GM13976 (cell line): ENCODE measurements around the gene KIFC3.

Experiments used
- DNase-seq: peaks from one replicate; pipeline ENCODE4 v3.0.0; 2012; ENCODE audit warnings: low spot score
- CTCF ChIP-seq: IDR thresholded peaks from 2 replicates; pipeline ENCODE4 v1.5.1; 2012; ENCODE audit warnings: borderline replicate concordance, mild to moderate bottlenecking; ENCODE audit not compliant: insufficient read depth; ENCODE audit errors: extremely low read depth, missing control alignments, control extremely low read depth
- in situ Hi-C: fragments of 300-500 bp; cut with MboI; formaldehyde crosslinking; loops from one replicate; pipeline ENCODE4 v1.12.0; 2022; ENCODE audit warnings: low sequenced_read_pairs, mixed read lengths, inconsistent platforms; ENCODE audit not compliant: unreplicated experiment

Gene KIFC3

GRCh38 chr16:57805176-57805575 is 2.9 kb upstream of the KIFC3 start:
- no peak for DNase-seq
- no peak for TF ChIP-seq CTCF
- in situ Hi-C loops: no loop called here

GRCh38 chr16:57804111-57804837 is 2.0 kb upstream of the KIFC3 start:
- no peak for TF ChIP-seq CTCF
- in situ Hi-C loops: no loop called here
- no peak for DNase-seq

GRCh38 chr16:57803134-57803990 is 1.1 kb upstream of the KIFC3 start:
- in situ Hi-C loops: no loop called here
- TF ChIP-seq CTCF: no peak

GRCh38 chr16:57801809-57802340 is 416 bp downstream of the KIFC3 start:
- DNase-seq: no peak
- in situ Hi-C loops: no loop called here
- no peak for TF ChIP-seq CTCF

More at GRCh38 chr16:57803134-57803990, 1.1 kb upstream of the KIFC3 start:
- no peak for DNase-seq

- no peak for TF ChIP-seq CTCF
- in situ Hi-C loops: no loop called here
- no peak for DNase-seq
Measured at GRCh38 chr16:57801098-57801808, 1.0 kb downstream of the KIFC3 start.

GRCh38 chr16:57800200-57801097 is 1.8 kb downstream of the KIFC3 start:
- TF ChIP-seq CTCF: no peak
- in situ Hi-C loops: no loop called here
- no peak for DNase-seq
